Measurements from ENCODE around the gene CHCHD3. TPM values are rescaled to one million over a fixed set of nuclear protein-coding genes. Genes with fewer than 3 reads are reported as not detected.
A peak's percentile ranks its signal among the peaks of the same experiment; 100 is the strongest.

Gene CHCHD3
- total and polyA plus RNA-seq, 9 of the 15 experiments (the other 6 are each of a cell fraction or from before 2014, with no cell fraction given): 66.2 to 279 (median 204) TPM

DNA sequence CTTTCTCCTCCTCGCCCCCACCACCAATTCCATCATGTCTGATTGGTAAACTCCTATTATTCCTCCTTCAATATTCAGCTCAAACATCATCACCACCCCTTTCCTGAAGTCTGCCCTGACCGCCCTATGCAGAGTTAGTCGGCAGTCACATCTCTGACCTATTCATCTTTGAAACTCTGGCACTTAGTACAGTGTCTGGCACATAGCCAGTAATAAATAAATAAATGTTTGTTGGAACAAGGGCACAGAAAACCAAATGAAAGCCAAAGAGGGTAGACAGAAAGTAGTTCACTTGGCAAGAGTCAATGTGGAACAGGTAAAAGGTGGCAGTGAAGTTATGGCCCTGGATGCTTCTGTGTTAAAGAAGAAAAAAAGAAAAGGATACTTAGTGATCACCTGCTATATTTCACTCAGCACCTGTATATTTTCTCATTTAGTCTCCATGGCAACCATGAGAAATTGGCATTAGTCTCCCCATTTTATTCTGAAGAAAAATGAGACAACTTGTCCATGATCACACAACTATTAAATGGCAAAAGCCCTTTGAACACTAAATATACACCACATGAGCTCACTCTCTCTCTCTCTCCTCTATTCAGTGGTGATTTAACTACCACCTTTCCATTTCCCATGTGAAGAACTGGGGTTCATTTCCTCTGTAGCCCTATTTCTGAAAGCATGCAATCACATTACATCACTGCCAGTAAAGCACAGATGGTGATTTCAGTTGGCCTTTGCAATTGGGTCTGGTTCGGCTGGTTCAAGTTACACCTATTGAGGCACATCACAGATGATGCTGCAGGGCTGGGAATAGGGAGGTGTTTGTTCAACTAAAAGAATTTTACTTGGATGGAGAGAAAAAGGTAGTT is 25.3 kb downstream of the CHCHD3 start:
- ChIA-PET CTCF (ENCODE audit: low intra/inter-chr PET ratio) (no interaction called here), POLR2A (interaction anchor here (0.6 to 1.1 kb wide), 3 partner anchors 16 to 28 kb away, joined by 3 to 5 read pairs (median 4); no protein-coding TSS in a partner anchor)
- 92% methylated on average over 4 of the region's 4 CpGs for WGBS (ENCODE audit: insufficient coverage, low coverage, missing lambda C conversion rate)
- Histone ChIP-seq H3K9me1 (ENCODE audit: control insufficient read depth, insufficient read depth, low read length) (peaks cover 4% of the 10 kb centered on the region), H3K4me3 (no peak overlapping the region), H4K20me1 (replicated peaks; ENCODE audit: control insufficient read depth, insufficient read depth, low read length) (peaks cover 47% of the 10 kb centered on the region), H3K4me1 (replicated peaks in 1 of 2; ENCODE audit: control insufficient read depth in 2 of 2, insufficient read depth in 2 of 2, low read length in 2 of 2) (peaks cover 0 to 8% of the 10 kb centered on the region in 2 experiments; a peak in 2 of 5 replicates), H3K9me3 (replicated peaks; ENCODE audit: control insufficient read depth, insufficient read depth, low read depth, low read length) (no peaks in the 10 kb centered on the region), H2AFZ (ENCODE audit: low read depth, low read length) (no peak overlapping the region), H3K9ac (ENCODE audit: insufficient read depth in 1 of 2, low read depth in 2 of 2, low read length in 2 of 2) (no peak overlapping the region), H3K4me2 (ENCODE audit: insufficient read depth, low read length) (no peak overlapping the region), H3K36me3 (ENCODE audit: control insufficient read depth, insufficient read depth, low read length) (peaks cover 29% of the 10 kb centered on the region), H3K27me3 (ENCODE audit: control insufficient read depth in 2 of 2, insufficient read depth in 2 of 2, low read length in 2 of 2) (no peaks in the 10 kb centered on the region), H3K79me2 (ENCODE audit: control insufficient read depth, insufficient read depth, low read length) (peaks cover 91% of the 10 kb centered on the region), H3K27ac (ENCODE audit: extremely low read depth, low read depth, low read length) (no peak overlapping the region)
- TF ChIP-seq NFIC (IDR thresholded peaks at IDR 0.05) (peak; percentile 84), MEIS2 (IDR thresholded peaks at IDR 0.05; ENCODE audit: partially characterized antibody) (peak; percentile 18), RFX1 (IDR thresholded peaks at IDR 0.05) (peak; percentile 75)
- TF ChIP-seq, protein P1, sequence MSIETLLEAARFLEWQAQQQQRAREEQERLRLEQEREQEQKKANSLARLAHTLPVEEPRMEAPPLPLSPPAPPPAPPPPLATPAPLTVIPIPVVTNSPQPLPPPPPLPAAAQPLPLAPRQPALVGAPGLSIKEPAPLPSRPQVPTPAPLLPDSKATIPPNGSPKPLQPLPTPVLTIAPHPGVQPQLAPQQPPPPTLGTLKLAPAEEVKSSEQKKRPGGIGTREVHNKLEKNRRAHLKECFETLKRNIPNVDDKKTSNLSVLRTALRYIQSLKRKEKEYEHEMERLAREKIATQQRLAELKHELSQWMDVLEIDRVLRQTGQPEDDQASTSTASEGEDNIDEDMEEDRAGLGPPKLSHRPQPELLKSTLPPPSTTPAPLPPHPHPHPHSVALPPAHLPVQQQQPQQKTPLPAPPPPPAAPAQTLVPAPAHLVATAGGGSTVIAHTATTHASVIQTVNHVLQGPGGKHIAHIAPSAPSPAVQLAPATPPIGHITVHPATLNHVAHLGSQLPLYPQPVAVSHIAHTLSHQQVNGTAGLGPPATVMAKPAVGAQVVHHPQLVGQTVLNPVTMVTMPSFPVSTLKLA (conservative IDR thresholded peaks at IDR 0.05): no peak
- in situ Hi-C loops (cut with MboI) (no loop called here), intact Hi-C loops (cut with micrococcal nuclease) (no loop called here)
- ATAC-seq: no peak
- DNase-seq (ENCODE audit: extremely low read depth in 1 of 4, low spot score in 3 of 4): no peak
- no TSS peak for BruUV-seq (replicated peaks)
- no peak for FAIRE-seq

All from K562 (cell line).